Measurements from ENCODE around the gene ZNF248.

DNA sequence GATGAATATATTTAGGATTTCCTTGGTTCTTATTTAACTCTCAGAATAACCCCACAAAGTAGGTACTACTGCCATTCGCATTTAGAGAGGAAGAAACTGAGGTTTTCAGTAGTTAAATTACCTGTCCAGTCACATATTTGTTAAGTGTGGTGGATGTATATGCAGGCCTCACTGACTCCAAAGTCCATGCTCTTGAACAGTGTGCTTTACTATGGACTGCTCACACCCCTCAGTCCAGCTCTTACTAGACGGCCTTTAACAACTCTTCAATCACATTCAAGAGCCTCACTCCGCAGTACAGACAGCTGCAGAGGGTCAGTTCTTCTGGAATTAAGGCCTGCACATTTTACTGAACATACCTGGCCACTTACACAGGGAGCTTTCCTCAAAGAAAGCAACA, 36.2 kb downstream of the ZNF248 start:
- no peak for TF ChIP-seq CTCF (IDR thresholded peaks at IDR 0.05)
- TF ChIP-seq POLR2A (IDR thresholded peaks at IDR 0.05), result no peak
